ENCODE results near the gene ATP9B.
"Not testable (repeated sequence)": the region's sequence is repeated elsewhere in the genome, so short reads cannot be mapped to it uniquely, and the experiment has no call there.

Gene ATP9B

DNA sequence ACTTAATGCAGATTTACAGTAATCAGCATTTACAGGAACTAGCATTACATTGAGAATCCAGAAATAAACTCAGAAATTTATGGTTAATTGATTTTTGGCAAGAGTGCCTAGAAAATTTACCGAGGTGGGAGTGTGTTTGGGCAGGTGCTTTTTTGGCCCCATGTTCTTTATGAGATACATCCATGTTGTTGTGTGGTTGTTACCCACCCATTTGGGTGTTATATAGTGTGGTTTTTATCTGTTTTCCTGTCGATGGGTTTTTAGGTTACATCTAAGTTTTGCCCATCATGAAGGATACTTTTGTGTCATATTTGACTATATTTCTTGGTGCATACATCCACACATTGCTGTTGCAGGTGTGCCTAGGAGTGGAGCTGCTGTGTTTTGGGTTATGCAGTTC is 82.0 kb downstream of the ATP9B start:
- DNase-seq, result no peak

DNA sequence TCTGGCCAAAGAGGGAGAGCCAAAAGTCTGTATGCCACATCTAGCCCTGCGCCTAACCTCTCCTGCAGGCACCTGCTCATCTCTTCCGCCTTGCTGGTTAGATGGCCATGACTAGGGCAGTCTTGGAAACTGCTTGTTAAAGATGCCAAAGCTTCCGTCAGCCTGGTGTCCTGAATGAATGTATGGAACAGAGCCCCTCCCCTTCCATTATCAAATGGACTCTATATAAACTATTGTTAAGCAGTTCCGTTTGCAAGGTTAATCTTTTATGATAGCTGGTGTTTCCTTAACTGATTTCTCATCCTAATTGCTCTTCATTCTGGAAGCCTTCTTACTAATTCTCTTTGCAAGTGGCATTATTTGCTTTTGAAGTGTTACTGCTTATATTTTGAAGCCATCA is 87.1 kb downstream of the ATP9B start:
- no peak for DNase-seq

DNA sequence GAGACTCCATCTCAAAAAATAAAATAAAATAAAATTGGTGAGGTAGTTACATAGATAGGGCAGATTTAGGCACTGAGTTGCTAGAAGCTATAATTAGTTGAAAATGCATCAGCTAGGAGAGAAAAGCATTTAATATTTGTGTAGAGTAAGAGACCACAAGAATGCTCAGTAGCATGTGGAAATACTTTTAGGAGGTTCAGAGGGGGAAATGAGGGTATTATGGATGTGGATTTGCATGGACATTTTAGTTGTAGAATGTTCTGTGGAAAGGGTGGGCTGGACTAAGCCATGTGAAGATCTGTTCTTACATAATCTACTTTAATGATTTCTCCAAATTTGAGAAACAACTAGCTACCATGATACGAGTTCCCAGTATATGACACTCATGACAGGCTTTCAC is 95.5 kb downstream of the ATP9B start:
- no peak for DNase-seq

DNA sequence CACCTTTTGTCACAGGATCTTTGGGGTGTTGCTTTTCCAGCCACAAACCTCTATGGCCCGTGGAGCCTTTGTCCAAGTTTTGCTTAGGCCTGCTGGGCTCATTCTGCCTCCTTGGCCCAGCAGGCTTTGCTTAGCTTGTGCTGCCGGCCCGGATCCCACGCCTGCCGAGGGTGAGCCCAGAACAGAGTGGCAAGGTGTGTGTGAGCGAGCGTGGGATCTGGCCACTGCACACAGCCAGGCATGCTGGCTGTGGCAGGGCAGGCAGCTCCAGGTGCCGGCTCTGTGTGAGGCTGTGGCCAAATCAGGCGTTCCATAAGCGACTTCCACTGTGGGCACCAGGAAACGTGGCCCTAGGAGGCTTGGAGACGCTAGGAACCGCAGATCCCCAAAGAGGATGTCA is 97.5 kb downstream of the ATP9B start:
- DNase-seq, result no peak

DNA sequence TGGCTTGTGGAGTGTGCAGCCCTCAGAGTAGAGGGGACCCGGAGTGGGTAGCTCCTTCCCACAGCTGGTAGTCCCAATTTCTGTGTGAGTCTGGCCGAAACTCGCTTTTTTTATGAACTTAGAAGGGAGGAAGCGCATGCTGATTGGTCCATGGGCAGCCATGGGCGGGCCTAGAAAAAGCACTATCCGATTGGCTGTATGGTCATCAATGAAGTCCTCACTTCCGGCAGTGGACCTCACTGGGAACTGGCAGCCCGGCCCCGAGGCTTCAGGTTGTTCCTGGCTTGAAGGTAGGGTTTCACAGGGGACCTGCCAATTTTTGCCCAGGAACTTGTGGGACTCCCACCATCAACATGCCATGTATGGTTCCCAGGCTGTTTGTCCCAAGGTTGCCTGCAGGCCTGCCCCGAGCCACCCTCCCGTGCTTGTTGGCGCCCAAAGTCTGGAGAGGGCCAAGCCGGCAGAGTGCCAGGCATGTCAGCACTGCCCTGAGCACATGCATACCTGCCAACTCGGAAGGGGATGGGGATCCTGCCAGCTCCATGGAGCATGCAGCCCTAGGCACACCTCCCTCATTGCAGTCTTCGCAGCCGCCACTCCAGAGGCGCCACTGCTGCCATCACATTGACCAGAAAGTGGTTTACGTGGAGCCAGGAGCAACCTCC is 98.5 kb downstream of the ATP9B start:
- no peak for DNase-seq

DNA sequence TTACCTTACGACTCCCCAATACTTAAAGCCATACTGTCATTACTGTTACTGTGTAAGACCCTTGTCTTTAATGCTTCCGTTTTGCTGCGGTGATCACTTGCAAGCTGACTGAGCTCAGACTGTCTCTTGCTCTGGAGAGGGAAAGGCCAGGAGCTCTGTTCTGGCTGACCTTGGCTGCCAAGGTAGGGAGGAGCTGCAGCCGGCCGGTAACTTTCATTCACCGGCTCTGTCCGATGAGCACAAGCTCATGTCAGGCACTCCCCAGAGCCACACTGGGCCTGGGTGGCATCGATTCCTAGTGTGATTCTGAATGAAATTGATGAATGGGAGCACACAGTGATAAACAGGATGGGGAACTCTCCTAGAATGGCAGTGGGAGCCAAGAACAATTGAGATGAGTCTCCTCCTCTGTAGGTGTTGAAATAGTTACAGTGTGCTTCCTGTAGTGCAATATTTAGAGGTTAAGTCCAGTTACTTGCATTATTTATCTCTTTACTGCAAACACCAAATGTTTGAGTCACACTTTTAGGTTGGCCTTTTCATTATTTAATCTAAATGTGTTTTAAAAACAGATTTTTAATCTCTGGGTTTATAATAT is 100.9 kb downstream of the ATP9B start:
- DNase-seq, result no peak

DNA sequence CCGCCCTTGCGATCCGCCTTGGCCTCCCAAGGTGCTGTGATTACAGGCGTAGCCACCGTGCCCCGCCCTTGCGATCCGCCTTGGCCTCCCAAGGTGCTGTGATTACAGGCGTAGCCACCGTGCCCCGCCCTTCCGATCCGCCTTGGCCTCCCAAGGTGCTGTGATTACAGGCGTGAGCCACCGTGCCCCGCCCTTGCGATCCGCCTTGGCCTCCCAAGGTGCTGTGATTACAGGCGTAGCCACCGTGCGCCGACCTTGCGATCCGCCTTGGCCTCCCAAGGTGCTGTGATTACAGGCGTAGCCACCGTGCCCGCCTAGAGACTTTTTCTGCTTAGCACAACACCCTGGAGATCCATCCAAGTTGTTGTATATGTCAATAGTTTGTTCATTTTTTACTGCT is 103.1 kb downstream of the ATP9B start:
- DNase-seq, result not testable (repeated sequence)

DNA sequence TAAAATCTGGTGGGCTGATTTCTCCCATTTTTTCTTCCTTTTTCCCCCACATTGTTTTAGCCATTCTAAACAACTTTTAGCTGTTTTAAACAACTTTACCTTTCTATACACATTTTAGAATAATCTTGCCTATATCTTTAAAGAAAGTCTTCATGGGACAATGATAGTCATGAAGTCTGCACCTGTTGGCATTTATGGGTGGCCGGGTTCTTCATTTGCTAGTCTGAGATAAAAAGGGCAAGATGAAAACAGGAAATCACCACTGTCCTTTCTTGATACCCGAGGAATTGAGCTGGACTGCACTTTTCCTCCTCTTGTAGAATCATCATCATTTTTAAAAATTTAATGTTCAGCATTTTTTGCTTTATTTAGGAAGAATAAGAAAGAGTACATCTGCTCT is 104.5 kb downstream of the ATP9B start:
- no peak for DNase-seq

DNA sequence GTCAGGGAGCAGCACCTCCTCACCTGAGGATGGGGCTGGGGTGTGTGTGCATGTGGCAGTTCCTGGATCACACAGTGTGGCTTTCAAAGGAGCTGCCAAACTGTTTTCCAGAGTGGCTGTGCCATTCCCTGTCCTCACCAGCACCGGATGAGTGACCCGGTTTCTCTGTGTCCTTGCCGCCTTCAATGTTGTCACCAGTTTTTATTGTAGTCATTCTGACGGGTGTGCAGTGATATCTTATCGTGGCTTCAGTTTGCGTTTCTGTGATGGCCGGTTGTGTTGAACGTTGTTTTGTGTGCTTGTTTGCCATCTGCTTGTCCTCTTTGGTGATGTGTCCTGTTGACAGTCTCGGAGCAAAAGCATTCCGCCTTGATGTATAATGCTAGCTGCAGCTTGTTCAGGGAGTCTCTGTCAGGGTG is 108.9 kb downstream of the ATP9B start:
- no peak for DNase-seq

DNA sequence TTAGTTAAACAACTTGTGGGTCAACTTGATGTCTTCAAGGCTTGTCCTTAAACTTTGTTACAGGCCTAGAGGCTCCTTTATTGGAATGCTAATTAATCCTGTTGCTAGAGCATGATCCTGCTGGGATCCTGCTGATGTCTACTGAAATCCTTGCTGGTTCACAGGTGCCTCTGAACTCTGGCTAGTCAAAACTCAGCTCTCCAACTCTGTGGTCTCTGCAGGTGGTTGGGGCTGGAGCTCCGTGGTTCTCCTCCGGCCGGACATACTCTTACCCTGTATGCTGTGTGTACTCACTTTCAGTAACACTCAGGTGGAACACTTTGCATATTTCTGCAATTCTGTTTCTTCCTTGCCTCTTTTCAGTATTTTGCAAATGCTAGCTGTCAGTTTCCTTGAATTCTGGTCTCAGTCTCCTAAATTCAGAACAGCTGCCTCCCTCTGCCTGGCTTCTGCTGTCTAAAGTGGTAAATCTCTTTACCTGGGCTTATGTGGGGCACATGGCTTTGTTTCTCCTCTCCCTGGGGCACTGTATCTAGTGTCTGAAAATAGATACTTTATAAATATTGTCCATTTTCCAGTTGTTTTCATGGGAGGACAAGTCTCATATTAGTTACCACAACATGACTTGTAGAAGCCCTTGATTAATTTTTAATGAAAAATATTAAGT is 113.0 kb downstream of the ATP9B start:
- DNase-seq, result no peak

DNA sequence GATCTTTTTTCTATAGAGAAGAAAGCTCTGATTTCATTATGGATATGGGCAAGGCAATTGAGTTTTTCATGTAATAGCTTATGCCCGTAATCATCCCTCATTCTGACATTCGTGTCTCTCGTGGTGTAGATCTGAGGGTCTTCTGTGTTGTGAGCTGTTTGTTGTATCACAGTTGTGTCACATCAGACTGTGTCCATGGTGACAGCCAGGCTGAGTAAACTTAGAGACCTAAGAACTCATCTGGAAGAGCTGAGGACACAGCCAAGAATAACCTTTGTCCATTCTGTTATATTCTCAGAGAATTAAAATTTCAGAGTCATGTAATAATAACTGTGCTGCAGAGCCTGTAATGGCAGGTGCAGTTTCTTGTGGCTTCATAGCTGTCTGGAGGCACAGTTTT is 116.5 kb downstream of the ATP9B start:
- DNase-seq, result no peak

DNA sequence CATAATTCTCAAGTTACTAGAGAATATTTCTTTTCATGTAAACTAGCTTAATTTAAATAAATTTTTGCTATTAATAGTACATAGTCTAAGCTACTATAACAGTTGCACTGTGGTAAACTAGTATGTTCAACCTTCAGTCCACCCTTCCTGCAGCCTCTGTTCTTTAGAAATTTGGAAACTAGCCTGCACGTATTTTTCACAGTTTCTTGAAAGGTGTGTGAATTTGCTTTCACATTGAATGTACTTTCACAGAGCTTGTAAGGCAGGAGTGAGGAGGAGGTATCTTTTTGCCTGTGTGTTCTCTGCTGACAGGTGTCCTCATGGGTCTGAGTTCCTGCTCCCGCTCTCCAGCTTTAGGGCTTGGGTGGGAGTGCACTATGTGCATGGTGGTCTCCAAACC is 117.5 kb downstream of the ATP9B start:
- DNase-seq, result no peak

DNA sequence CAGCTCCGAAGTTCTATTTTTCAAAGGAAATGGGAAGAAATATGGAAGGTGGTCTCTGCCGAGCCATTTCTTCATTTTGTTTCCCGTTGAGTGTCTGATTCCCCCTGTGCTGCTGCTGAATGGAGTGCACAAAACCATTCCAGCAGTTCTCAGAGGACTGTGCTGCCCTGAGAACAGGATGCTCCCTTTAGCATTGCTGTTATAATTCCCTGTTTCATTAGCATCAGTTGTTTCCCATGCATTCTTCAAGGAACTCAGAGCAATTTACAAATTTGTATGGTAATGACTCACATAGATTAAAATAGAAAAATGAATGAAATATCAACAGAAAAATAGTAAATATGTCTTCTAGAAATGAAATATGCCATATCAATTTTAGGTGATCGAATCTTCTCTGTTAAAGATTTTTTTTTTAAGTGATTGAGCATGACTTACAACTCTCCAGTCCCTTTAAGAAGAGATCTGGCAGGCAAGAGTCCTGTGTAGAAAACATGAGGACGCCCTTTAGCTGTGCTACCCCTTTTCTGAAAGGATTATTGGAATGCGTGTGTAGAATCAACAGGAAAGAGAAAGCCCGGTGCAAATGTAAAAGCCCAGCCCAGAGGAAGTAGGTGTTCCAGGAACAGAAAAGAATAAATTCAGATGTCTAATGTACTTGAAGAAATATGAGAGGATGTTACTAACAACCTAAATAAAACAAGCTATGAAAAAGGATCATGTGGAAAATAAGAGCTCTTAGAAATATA is 118.5 kb downstream of the ATP9B start:
- DNase-seq, result no peak

DNA sequence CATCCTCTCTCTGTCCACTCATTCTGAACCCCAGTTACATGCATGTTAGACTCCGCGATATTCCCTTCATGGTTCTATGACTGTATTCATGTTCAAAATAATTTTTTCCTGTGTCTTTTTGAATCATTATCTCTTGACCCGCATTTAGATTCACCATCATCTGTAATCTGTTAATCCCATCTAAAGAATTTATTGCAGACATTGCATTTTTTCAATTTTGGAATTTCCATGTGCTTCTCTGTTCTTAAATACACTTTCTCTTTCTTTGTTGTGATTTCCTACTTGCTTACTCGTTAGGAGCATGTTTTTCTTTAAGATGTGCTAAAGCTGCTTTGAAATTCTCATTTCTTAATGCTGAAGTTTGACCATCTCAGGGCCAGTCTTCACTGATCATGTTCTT is 122.2 kb downstream of the ATP9B start:
- no peak for DNase-seq

DNA sequence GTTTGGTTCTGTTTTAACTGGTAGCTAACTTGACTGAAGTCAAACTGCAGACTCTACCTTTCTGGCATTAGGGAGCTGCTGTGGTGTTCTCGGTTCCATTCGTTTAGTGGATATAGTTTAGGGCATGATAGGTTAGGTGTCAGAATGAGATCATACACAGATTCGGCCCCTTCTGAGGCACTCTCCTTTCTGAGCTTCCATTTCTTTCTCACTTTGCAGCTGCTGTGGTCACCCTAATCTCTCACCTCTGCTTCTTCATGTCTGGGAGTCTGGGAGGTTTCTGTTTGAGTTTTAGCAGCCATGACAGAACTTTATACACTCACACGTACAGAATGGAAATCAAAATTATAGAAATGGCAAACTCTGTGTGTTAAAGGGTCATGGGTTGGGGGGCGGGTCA is 122.8 kb downstream of the ATP9B start:
- peak; percentile 13 for DNase-seq

DNA sequence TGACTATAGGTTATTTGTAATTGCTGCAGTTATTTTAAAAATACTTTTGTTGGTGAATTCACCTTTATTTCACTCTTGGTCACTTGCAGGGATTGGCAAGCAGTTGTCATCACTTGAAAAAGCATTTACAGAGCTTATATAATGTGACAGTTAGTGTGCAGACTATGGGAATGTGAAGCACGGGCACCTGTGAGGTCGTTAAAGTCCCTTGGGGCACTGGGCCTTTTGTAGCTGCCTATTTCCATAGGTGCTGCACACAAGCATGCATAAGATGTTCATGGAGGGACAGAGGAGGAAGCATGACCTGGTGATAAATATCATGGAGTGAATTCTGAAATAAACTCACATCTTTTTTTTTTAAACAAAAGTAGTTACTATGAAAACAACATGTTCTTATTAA is 124.6 kb downstream of the ATP9B start:
- DNase-seq, result no peak

DNA sequence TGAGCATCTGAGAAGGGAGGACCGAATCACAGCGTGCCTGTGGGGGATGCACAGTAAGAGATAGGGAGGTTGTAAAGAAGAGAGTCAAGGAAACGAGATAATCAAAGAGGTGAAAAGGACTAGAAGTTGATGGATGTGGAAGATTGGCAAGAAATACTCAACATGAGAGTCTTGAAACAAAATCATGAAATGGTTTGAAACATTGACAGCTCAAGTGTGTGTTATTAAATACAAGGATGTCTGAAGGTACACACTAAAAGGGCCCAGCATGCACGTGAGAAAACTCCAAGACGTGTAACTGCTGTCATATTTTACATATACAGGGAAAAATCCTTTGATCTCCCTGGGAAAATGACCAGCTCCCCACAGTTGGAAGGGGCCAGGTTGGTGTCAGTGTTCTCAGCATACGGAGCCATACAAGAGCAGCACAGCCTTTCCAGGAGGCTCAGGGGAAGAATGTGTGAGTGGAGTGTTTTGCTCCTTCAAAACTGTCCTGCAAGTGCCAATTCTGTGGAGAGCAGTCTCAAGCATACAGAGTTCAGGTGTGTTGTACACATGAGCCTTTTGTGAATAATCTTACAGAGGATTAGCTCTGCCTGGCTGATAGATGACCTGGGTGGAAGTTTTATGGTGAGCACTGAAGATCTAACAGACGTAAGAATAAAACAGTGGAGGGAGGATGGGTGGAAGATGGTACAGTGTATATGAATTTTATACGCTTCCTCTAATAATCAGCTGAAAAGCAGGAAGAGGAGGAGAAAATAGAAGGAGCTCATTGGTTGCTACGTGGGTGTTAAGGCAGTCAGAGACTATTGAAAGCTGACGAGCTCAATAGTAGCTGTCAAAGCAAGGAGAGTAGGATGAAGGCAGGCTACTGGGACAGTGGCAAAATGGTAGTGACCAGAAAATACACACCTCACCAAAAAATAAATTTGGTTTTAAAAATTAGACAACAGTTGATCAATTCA is 126.8 kb downstream of the ATP9B start:
- DNase-seq, result no peak

DNA sequence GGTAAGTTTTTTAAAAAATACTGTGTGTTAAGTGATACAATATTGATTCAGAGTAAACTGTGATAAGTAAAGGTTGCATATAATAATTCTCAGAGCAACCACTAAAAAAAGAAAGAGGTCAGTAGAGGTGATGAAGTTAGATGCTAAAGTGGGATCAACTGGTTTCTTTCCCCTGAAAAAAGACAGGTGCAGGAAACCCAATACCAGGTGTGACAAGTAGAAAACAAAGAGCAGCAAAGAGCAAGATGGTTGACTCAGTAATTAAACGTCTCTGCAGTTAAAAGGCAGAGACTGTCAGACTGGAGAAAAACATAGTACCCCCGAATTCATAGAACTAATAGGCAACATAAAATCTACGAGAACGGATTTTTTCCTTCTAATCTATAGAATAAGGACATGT is 128.3 kb downstream of the ATP9B start:
- DNase-seq, result no peak

DNA sequence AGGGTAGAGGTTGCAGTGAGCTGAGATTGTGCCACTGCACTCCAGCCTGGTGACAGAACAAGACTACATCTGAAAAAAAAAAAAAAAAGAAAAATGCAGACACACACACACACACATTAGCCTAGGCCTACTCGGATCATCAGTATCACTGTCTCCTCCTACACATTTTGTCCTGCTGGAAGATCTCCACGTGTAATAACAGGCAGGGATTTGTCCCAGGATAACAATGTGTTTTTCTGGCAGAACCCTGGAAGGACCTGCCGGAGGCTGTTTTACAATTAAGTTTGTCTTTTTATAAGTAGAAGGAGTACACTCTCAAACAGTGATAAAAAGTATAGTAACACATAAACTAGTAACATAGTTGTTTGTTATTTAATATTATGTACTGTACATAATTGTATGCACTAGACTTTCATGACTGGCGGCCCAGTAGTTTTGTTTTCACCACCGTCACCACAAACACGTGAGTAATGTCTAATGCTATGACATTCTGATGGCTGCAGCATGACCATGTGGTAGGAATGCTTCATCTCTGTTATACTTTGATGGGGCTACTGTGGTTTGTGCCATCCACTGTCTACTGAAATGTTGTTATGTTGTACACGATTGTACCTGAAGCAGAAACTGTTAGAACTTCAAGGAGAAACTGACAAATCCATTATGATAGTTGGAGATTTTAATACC is 130.6 kb downstream of the ATP9B start:
- peak; percentile 9 for DNase-seq

DNA sequence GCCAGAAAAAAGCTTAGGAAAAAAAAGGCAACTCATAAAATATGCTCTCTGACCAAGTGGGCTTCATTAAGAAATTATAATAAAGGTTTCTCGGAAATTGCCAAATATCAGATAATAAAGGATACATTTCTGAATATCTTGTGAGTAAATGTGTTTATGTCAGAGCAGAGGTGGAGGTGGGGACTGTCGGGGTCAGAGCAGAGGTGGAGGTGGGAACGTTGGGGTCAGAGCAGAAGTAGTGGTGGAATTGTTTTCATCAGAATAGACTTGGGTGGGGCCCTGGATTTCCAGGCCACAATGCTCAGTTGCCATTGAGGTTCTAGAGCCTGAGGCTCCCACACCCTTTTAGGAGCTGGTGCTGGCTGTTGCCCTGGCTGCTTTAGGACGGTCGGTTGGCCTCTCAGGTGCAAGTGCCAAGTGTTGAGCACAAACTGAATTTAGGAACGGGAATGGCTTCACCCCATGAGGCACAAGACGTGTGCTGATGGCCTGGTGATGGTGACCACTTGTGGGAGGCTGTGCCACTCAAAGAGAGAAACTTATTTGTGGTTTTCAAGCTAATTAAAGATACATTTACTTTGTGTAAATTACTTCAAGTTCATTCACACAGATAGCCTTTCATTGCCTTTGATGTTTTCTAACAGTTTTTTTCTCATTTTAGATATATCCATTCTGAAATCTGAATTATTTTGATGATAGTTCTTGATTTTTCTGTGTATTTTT is 131.5 kb downstream of the ATP9B start:
- DNase-seq, result no peak

DNA sequence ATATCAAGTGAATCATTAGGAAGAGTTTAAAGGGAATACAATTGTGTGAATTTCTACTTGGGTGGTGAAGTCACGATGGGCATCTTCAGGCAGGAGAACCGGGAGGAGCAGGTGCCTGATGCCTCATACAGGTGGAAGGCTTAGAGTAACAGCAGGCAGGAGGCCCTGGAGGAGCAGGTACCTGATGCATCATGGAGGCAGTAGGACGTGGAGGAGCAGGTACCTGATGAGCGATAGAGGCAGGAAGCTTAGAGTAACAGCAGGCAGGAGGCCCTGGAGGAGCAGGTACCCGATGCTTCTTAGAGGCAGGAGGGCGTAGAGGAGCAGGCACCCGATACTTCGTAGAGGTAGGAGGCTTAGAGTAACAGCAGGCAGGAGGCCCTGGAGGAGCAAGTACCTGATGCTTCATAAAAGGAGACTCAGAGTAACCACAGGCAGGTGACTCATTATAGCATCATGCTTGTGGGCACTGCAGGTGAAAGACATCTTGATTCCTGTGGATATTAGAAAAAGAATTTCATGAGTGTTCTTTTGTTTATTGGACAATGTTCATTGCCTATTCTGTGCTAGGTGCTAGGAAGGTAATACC is 133.9 kb downstream of the ATP9B start:
- DNase-seq, result no peak

Measured in CD4-positive, alpha-beta T cell treated with Interleukin-17A for 1 hour (primary cell).